HEK293T (cell line): ENCODE measurements around the gene ACBD6.

Experiments
- CTCF ChIA-PET: fragments of 350-600 bp; formaldehyde crosslinking; extraction: SDS; loops from one replicate; lab custom pipeline; 2021; ENCODE audit warnings: antibody characterized with exemption, inconsistent platforms; lab: Yijun Ruan, JAX
- POLR2A ChIA-PET: fragments of 350-600 bp; formaldehyde crosslinking; extraction: SDS; loops from one replicate; lab custom pipeline; 2020; ENCODE audit warnings: antibody characterized with exemption, inconsistent platforms; lab: Yijun Ruan, JAX
- DNase-seq: peaks from one replicate; pipeline ENCODE4 v3.0.0; 2012; ENCODE audit warnings: mixed read lengths; ENCODE audit errors: extremely low spot score
- ARNT ChIP-seq: fragments of 450-650 bp; IDR thresholded peaks from 2 replicates; pipeline ENCODE4 v1.6.1; 2017; ENCODE audit warnings: mild to moderate bottlenecking
- BHLHE40 ChIP-seq: fragments of 450-650 bp; IDR thresholded peaks from 2 replicates; pipeline ENCODE4 v1.6.1; 2016; ENCODE audit warnings: mild to moderate bottlenecking, moderate library complexity, borderline replicate concordance
- CTBP1 ChIP-seq: fragments of 450-650 bp; IDR thresholded peaks from 2 replicates; pipeline ENCODE4 v1.6.1; 2016; ENCODE audit warnings: borderline replicate concordance
- ELF4 ChIP-seq: fragments of 450-650 bp; IDR thresholded peaks from 2 replicates; pipeline ENCODE4 v1.6.1; 2017; ENCODE audit warnings: antibody characterized with exemption
- FOXA1 ChIP-seq: fragments of 450-650 bp; IDR thresholded peaks from 2 replicates; pipeline ENCODE4 v1.6.1; 2016; ENCODE audit warnings: mild to moderate bottlenecking
- FOXK2 ChIP-seq: fragments of 450-650 bp; IDR thresholded peaks from 2 replicates; pipeline ENCODE4 v1.6.1; 2016; ENCODE audit warnings: mild to moderate bottlenecking
- FOXM1 ChIP-seq: fragments of 450-650 bp; IDR thresholded peaks from 2 replicates; pipeline ENCODE4 v1.6.1; 2017; ENCODE audit warnings: mild to moderate bottlenecking, borderline replicate concordance
- HDGF ChIP-seq: fragments of 450-650 bp; IDR thresholded peaks from 2 replicates; pipeline ENCODE4 v1.6.1; 2017; ENCODE audit warnings: antibody characterized with exemption, borderline replicate concordance
- L3MBTL2 ChIP-seq: fragments of 450-650 bp; conservative IDR thresholded peaks from 2 replicates; pipeline ENCODE4 v1.6.1; 2016; ENCODE audit warnings: mild to moderate bottlenecking
- LEF1 ChIP-seq: fragments of 450-650 bp; IDR thresholded peaks from 2 replicates; pipeline ENCODE4 v1.6.1; 2017; ENCODE audit warnings: mild to moderate bottlenecking, borderline replicate concordance
- NFRKB ChIP-seq: fragments of 450-650 bp; IDR thresholded peaks from 2 replicates; pipeline ENCODE4 v1.6.1; 2016; ENCODE audit warnings: mild to moderate bottlenecking, moderate library complexity
- PKNOX1 ChIP-seq: fragments of 450-650 bp; IDR thresholded peaks from 2 replicates; pipeline ENCODE4 v1.6.1; 2016
- SP1 ChIP-seq: fragments of 450-650 bp; IDR thresholded peaks from 2 replicates; pipeline ENCODE4 v1.6.1; 2017
- SUZ12 ChIP-seq: fragments of 450-650 bp; IDR thresholded peaks from 2 replicates; pipeline ENCODE4 v1.6.1; 2016; ENCODE audit warnings: mild to moderate bottlenecking
- TARDBP ChIP-seq: fragments of 450-650 bp; IDR thresholded peaks from 2 replicates; pipeline ENCODE4 v1.6.1; 2016
- ZNF384 ChIP-seq: fragments of 450-650 bp; IDR thresholded peaks from 2 replicates; pipeline ENCODE4 v1.6.1; 2016

Gene ACBD6

GRCh38 chr1:180458807-180459206, 43.6 kb downstream of the ACBD6 start:
- ChIA-PET CTCF (no interaction called here), POLR2A (no interaction called here)
- TF ChIP-seq ARNT (no peak), HDGF (no peak), SUZ12 (no peak), LEF1 (no peak), SP1 (no peak), L3MBTL2 (no peak), PKNOX1 (no peak), NFRKB (no peak), FOXM1 (no peak), TARDBP (no peak)
- no peak for DNase-seq

GRCh38 chr1:180456191-180456590, 46.2 kb downstream of the ACBD6 start:
- CTCF ChIA-PET, result no interaction called here
- no peak for DNase-seq
- POLR2A ChIA-PET, result interaction anchor here (0.7 kb wide), 1 partner anchor 183 kb away, joined by 3 read pairs; no protein-coding TSS in a partner anchor
- TF ChIP-seq ZNF384 (no peak), CTBP1 (no peak), PKNOX1 (no peak), L3MBTL2 (no peak), SP1 (no peak), FOXM1 (no peak), BHLHE40 (no peak), LEF1 (no peak), FOXA1 (no peak), SUZ12 (no peak), TARDBP (no peak), FOXK2 (no peak), HDGF (no peak), ELF4 (no peak), NFRKB (no peak)

GRCh38 chr1:180451504-180451903, 50.9 kb downstream of the ACBD6 start:
- ChIA-PET POLR2A (no interaction called here), CTCF (no interaction called here)
- TF ChIP-seq LEF1 (no peak), PKNOX1 (no peak), ELF4 (no peak)
- DNase-seq, result no peak

GRCh38 chr1:180444522-180444921, 57.9 kb downstream of the ACBD6 start:
- TF ChIP-seq PKNOX1, result no peak
- TF ChIP-seq FOXM1, result no peak
- no peak for DNase-seq
- CTCF ChIA-PET, result no interaction called here
- POLR2A ChIA-PET, result no interaction called here

- DNase-seq, result no peak
- CTCF ChIA-PET, result no interaction called here
- POLR2A ChIA-PET, result no interaction called here
- TF ChIP-seq FOXM1 (no peak), FOXK2 (no peak), HDGF (no peak), FOXA1 (no peak), L3MBTL2 (no peak), PKNOX1 (no peak), SP1 (no peak), BHLHE40 (no peak), ARNT (no peak), ZNF384 (no peak), LEF1 (no peak), ELF4 (no peak), CTBP1 (no peak), TARDBP (no peak)
These were observed 62.0 kb downstream of the ACBD6 start for GRCh38 chr1:180440335-180440734.

- ChIA-PET POLR2A (no interaction called here), CTCF (no interaction called here)
- no peak for DNase-seq
- no peak for TF ChIP-seq LEF1
These were observed 66.8 kb downstream of the ACBD6 start for GRCh38 chr1:180435566-180435965.

- ChIA-PET CTCF (no interaction called here), POLR2A (no interaction called here)
- DNase-seq, result no peak
- no peak for TF ChIP-seq FOXK2
- TF ChIP-seq CTBP1, result no peak
- no peak for TF ChIP-seq TARDBP
- no peak for TF ChIP-seq ELF4
- TF ChIP-seq LEF1, result no peak
- TF ChIP-seq BHLHE40, result no peak
- TF ChIP-seq FOXA1, result no peak
- TF ChIP-seq L3MBTL2, result no peak
- TF ChIP-seq PKNOX1, result no peak
- TF ChIP-seq HDGF, result no peak
- TF ChIP-seq FOXM1, result no peak
- TF ChIP-seq ZNF384, result no peak
- TF ChIP-seq ARNT, result no peak
- TF ChIP-seq SUZ12, result no peak
- no peak for TF ChIP-seq SP1
These were observed 68.5 kb downstream of the ACBD6 start for GRCh38 chr1:180433873-180434272.
